T-helper 2 cell treated with Interferon-gamma antibody and Interleukin-4, amounts not matched to agents 5 μg/mL and 100 μg/mL, for 36 hours (primary cell): Measurements from ENCODE around the gene KCNQ1.

ENCODE experiments used
- DNase-seq: peaks from one replicate; pipeline ENCODE4 v3.0.0; 2021; ENCODE audit warnings: low spot score
- H3K27ac Mint-ChIP-seq: one replicate; pipeline ENCODE4 v1.8.0; 2021; ENCODE audit warnings: mild to moderate bottlenecking, mixed read lengths
- H3K27me3 Mint-ChIP-seq: one replicate; pipeline ENCODE4 v1.8.0; 2021; ENCODE audit warnings: low read depth, mixed read lengths
- H3K36me3 Mint-ChIP-seq: one replicate; pipeline ENCODE4 v1.8.0; 2021; ENCODE audit warnings: low read depth, mixed read lengths
- H3K4me1 Mint-ChIP-seq: one replicate; pipeline ENCODE4 v1.8.0; 2021; ENCODE audit warnings: low read depth, mixed read lengths
- H3K4me3 Mint-ChIP-seq: one replicate; pipeline ENCODE4 v1.8.0; 2022; ENCODE audit warnings: mild to moderate bottlenecking, moderate library complexity, mixed read lengths
- H3K9me3 Mint-ChIP-seq: one replicate; pipeline ENCODE4 v1.8.0; 2021; ENCODE audit warnings: mixed read lengths

Gene KCNQ1

GRCh38 chr11:2763984-2764383 is 319.2 kb downstream of the KCNQ1 start:
- H3K27ac Mint-ChIP-seq = no peak overlapping the region
- no peaks in the 10 kb centered on the region for H3K9me3 Mint-ChIP-seq
- no peaks in the 10 kb centered on the region for H3K36me3 Mint-ChIP-seq
- H3K4me3 Mint-ChIP-seq = no peak overlapping the region
- no peaks in the 10 kb centered on the region for H3K4me1 Mint-ChIP-seq
- no peak for DNase-seq
- peaks cover 2% of the 10 kb centered on the region for H3K27me3 Mint-ChIP-seq

- no peaks in the 10 kb centered on the region for H3K4me1 Mint-ChIP-seq
- H3K27ac Mint-ChIP-seq = no peak overlapping the region
- no peaks in the 10 kb centered on the region for H3K9me3 Mint-ChIP-seq
- H3K36me3 Mint-ChIP-seq = no peaks in the 10 kb centered on the region
- no peak overlapping the region for H3K4me3 Mint-ChIP-seq
- DNase-seq = no peak
- H3K27me3 Mint-ChIP-seq = peaks cover 2% of the 10 kb centered on the region
Measured at GRCh38 chr11:2765491-2765890, 320.7 kb downstream of the KCNQ1 start.

- no peaks in the 10 kb centered on the region for H3K36me3 Mint-ChIP-seq
- H3K27me3 Mint-ChIP-seq = peaks cover 2% of the 10 kb centered on the region
- H3K9me3 Mint-ChIP-seq = no peaks in the 10 kb centered on the region
- no peaks in the 10 kb centered on the region for H3K4me1 Mint-ChIP-seq
- no peak overlapping the region for H3K4me3 Mint-ChIP-seq
- DNase-seq = no peak
- no peak overlapping the region for H3K27ac Mint-ChIP-seq
Measured at GRCh38 chr11:2766166-2766565, 321.4 kb downstream of the KCNQ1 start.

- Mint-ChIP-seq H3K9me3 (no peaks in the 10 kb centered on the region), H3K4me1 (no peaks in the 10 kb centered on the region), H3K27me3 (peaks cover 2% of the 10 kb centered on the region), H3K36me3 (no peaks in the 10 kb centered on the region), H3K4me3 (no peak overlapping the region), H3K27ac (no peak overlapping the region)
- no peak for DNase-seq
Measured at GRCh38 chr11:2767071-2767470, 322.3 kb downstream of the KCNQ1 start.

GRCh38 chr11:2767801-2768200 is 323.0 kb downstream of the KCNQ1 start:
- no peaks in the 10 kb centered on the region for H3K36me3 Mint-ChIP-seq
- peaks cover under 1% of the 10 kb centered on the region for H3K4me1 Mint-ChIP-seq
- no peaks in the 10 kb centered on the region for H3K9me3 Mint-ChIP-seq
- no peak overlapping the region for H3K4me3 Mint-ChIP-seq
- no peak overlapping the region for H3K27ac Mint-ChIP-seq
- H3K27me3 Mint-ChIP-seq = peaks cover 2% of the 10 kb centered on the region
- DNase-seq = no peak

GRCh38 chr11:2768471-2769408 is 323.9 kb downstream of the KCNQ1 start:
- H3K4me1 Mint-ChIP-seq = peaks cover 2% of the 10 kb centered on the region
- H3K27me3 Mint-ChIP-seq = peaks cover 2% of the 10 kb centered on the region
- no peak overlapping the region for H3K4me3 Mint-ChIP-seq
- no peaks in the 10 kb centered on the region for H3K9me3 Mint-ChIP-seq
- DNase-seq = no peak
- no peak overlapping the region for H3K27ac Mint-ChIP-seq
- no peaks in the 10 kb centered on the region for H3K36me3 Mint-ChIP-seq

GRCh38 chr11:2769409-2770095 is 324.7 kb downstream of the KCNQ1 start:
- H3K4me1 Mint-ChIP-seq = peaks cover 2% of the 10 kb centered on the region
- no peak overlapping the region for H3K4me3 Mint-ChIP-seq
- DNase-seq = no peak
- H3K27me3 Mint-ChIP-seq = peaks cover 2% of the 10 kb centered on the region
- H3K36me3 Mint-ChIP-seq = no peaks in the 10 kb centered on the region
- H3K9me3 Mint-ChIP-seq = no peaks in the 10 kb centered on the region
- no peak overlapping the region for H3K27ac Mint-ChIP-seq

GRCh38 chr11:2770096-2770751 is 325.4 kb downstream of the KCNQ1 start:
- H3K4me1 Mint-ChIP-seq = peaks cover 7% of the 10 kb centered on the region
- H3K36me3 Mint-ChIP-seq = no peaks in the 10 kb centered on the region
- no peak for DNase-seq
- no peaks in the 10 kb centered on the region for H3K27me3 Mint-ChIP-seq
- H3K27ac Mint-ChIP-seq = no peak overlapping the region
- no peak overlapping the region for H3K4me3 Mint-ChIP-seq
- no peaks in the 10 kb centered on the region for H3K9me3 Mint-ChIP-seq

- H3K9me3 Mint-ChIP-seq = no peaks in the 10 kb centered on the region
- no peak overlapping the region for H3K27ac Mint-ChIP-seq
- H3K4me3 Mint-ChIP-seq = no peak overlapping the region
- no peaks in the 10 kb centered on the region for H3K27me3 Mint-ChIP-seq
- no peak for DNase-seq
- peaks cover 7% of the 10 kb centered on the region for H3K4me1 Mint-ChIP-seq
- no peaks in the 10 kb centered on the region for H3K36me3 Mint-ChIP-seq
Measured at GRCh38 chr11:2770761-2771301, 326.0 kb downstream of the KCNQ1 start.

GRCh38 chr11:2771758-2772466 is 327.1 kb downstream of the KCNQ1 start:
- no peak for DNase-seq
- H3K4me3 Mint-ChIP-seq = no peak overlapping the region
- H3K27me3 Mint-ChIP-seq = no peaks in the 10 kb centered on the region
- H3K9me3 Mint-ChIP-seq = no peaks in the 10 kb centered on the region
- no peak overlapping the region for H3K27ac Mint-ChIP-seq
- H3K36me3 Mint-ChIP-seq = no peaks in the 10 kb centered on the region
- H3K4me1 Mint-ChIP-seq = peaks cover 7% of the 10 kb centered on the region

- Mint-ChIP-seq H3K36me3 (no peaks in the 10 kb centered on the region), H3K4me3 (no peak overlapping the region), H3K9me3 (no peaks in the 10 kb centered on the region), H3K27ac (no peak overlapping the region), H3K4me1 (peaks cover 7% of the 10 kb centered on the region), H3K27me3 (no peaks in the 10 kb centered on the region)
- DNase-seq = no peak
Measured at GRCh38 chr11:2772544-2773031, 327.8 kb downstream of the KCNQ1 start.

GRCh38 chr11:2774173-2775082 is 329.6 kb downstream of the KCNQ1 start:
- DNase-seq = no peak
- Mint-ChIP-seq H3K27ac (no peak overlapping the region), H3K36me3 (no peaks in the 10 kb centered on the region), H3K4me1 (peaks cover 7% of the 10 kb centered on the region), H3K27me3 (no peaks in the 10 kb centered on the region), H3K4me3 (no peak overlapping the region), H3K9me3 (no peaks in the 10 kb centered on the region)
